Measurements from ENCODE around the gene CHI3L2. TPM values are rescaled to one million over a fixed set of nuclear protein-coding genes. Genes with fewer than 3 reads are reported as not detected.

The CHI3L2 gene
- total and polyA plus RNA-seq, 2 experiments from 2014 or later = 0.68 TPM; not detected in 1

DNA sequence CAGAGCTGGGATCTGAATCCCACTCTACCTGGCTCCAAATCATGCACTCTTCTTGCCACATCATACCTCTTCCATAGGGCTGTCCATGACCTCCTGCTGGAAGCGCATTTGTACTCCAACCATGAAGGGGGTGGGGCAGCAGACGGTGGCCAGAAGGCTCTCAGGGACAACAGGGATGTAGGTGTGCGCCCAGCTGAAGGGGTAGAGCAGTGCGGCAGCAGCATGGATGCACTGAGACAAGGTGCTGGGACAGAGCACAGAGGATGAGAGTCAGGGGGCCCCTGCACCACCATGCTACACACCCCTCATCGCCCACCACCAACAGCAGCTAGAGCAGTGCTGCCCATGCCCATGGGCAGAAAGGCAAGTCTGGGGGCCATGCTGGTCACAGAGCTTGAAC, 35.4 kb upstream of the CHI3L2 start (continued):
- TF ChIP-seq, protein P1, sequence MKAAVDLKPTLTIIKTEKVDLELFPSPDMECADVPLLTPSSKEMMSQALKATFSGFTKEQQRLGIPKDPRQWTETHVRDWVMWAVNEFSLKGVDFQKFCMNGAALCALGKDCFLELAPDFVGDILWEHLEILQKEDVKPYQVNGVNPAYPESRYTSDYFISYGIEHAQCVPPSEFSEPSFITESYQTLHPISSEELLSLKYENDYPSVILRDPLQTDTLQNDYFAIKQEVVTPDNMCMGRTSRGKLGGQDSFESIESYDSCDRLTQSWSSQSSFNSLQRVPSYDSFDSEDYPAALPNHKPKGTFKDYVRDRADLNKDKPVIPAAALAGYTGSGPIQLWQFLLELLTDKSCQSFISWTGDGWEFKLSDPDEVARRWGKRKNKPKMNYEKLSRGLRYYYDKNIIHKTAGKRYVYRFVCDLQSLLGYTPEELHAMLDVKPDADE (IDR thresholded peaks at IDR 0.05) = no peak
- no peak for TF ChIP-seq NANOG (IDR thresholded peaks at IDR 0.05; ENCODE audit: borderline replicate concordance)
- no peak for TF ChIP-seq JUNB (IDR thresholded peaks at IDR 0.05; ENCODE audit: unreplicated experiment)

DNA sequence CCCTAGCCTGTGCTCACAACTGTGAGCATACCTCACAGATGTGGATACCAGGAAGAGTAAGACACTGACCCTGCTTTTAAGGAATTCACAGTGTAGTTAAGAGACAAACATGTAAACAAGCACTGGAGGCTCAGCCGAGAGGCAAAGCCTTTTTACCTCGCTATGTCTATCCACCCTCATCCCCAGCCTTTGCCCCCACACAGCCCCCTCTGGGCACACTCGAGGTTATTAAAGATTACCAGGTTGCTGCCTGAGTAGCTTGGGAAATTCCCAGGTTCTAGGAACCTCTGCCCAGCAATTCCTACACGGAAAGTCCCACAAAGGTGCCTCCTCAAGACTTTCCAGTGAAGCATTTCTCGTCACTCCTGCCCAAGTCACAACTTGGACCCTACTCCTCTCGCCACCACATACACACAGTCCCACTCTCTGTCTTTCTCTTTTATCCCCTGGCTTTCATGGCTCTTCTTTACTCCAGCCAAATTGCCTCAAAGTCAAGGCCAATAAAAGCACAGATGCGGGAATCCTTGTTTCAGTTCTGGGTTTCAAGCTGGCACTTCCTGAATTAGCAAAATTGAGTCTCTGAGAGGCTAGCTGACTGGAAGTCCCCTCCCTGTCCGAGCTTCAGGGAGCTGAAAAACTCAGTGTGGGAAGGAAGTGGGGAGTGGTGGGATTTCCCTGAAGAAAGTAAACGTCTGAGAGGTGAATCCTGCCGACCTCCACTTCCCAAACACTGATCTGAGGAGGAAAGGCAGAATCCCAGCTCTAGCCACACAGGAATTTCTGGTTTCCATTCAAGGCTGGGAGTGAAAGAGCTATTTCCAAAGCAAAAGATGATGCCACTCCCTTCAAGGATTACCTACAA, 34.6 kb upstream of the CHI3L2 start:
- Histone ChIP-seq H3K4me2 (no peak overlapping the region), H2AFZ (no peak overlapping the region), H3K79me2 (replicated peaks; ENCODE audit: insufficient read depth) (no peaks in the 10 kb centered on the region), H3K4me3 (no peak overlapping the region), H3K27me3 (ENCODE audit: insufficient read depth) (no peaks in the 10 kb centered on the region), H3F3A (replicated peaks; ENCODE audit: low read depth) (no peaks in the 10 kb centered on the region), H3K36me3 (ENCODE audit: insufficient read depth) (no peaks in the 10 kb centered on the region; the same call in 1 of the 2 replicates), H3K27ac (ENCODE audit: low read depth) (no peak overlapping the region), H3K9me2 (ENCODE audit: insufficient read depth) (no peaks in the 10 kb centered on the region; the same call in 1 of the 2 replicates), H3K4me1 (ENCODE audit: insufficient read depth) (no peaks in the 10 kb centered on the region), H4K20me1 (replicated peaks; ENCODE audit: insufficient read depth) (no peaks in the 10 kb centered on the region)
- TF ChIP-seq, protein P2, sequence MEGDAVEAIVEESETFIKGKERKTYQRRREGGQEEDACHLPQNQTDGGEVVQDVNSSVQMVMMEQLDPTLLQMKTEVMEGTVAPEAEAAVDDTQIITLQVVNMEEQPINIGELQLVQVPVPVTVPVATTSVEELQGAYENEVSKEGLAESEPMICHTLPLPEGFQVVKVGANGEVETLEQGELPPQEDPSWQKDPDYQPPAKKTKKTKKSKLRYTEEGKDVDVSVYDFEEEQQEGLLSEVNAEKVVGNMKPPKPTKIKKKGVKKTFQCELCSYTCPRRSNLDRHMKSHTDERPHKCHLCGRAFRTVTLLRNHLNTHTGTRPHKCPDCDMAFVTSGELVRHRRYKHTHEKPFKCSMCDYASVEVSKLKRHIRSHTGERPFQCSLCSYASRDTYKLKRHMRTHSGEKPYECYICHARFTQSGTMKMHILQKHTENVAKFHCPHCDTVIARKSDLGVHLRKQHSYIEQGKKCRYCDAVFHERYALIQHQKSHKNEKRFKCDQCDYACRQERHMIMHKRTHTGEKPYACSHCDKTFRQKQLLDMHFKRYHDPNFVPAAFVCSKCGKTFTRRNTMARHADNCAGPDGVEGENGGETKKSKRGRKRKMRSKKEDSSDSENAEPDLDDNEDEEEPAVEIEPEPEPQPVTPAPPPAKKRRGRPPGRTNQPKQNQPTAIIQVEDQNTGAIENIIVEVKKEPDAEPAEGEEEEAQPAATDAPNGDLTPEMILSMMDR (conservative IDR thresholded peaks at IDR 0.05; ENCODE audit: low read depth in 2 of 2) = no peak
- Mint-ChIP-seq H3K27me3 (ENCODE audit: insufficient read depth, low read depth, poor library complexity) (peaks cover 6% of the 10 kb centered on the region), H3K27ac (peak overlapping the region; percentile 30; the same call in 1 of the 2 replicates), H3K4me1 (peaks cover 12% of the 10 kb centered on the region), H3K9me3 (no peaks in the 10 kb centered on the region), H3K36me3 (ENCODE audit: low read depth) (peaks cover 6% of the 10 kb centered on the region; the same call in 2 of the 3 replicates), H3K4me3 (no peak overlapping the region)
- DNase-seq (ENCODE audit: low spot score) (no peak), ATAC-seq (no peak)

DNA sequence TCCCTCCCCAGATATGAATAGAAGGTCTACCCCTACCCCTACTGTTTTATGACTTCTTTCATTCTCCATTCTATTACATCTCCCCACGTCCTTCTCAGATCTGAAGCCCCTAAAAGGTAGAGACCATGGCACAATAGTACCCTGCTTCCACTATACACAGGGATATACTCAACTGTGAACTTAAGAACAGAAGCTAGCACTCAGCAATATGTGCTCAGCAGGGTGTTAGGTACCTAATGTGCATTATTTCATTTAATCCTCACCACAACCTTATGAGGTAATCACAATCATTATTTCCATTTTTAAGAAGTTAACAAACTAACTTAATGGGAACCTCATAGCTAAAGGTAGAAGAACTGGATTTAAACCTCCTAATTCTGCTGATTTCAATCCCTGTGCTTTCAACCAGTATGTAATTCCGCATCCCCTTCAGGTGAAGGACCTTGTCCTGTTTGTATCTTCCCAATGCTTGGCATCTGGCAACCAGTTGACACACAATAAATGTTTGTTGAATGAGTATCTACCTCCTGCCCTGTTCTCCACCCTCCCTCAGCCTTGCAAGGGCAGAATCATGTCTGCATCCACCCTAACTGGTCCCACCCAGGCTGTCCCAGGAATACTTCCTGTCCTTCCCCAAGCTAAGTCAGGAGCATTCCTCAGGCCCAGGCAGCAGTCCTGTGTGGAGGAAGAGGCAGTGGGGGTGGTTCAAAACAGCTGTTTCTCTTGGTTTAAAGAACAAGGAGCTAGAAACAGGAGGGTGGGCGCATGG, 33.6 kb upstream of the CHI3L2 start:
- no peaks in the 10 kb centered on the region for H3K79me2 ChIP-seq (replicated peaks; ENCODE audit: insufficient read depth)
- no peaks in the 10 kb centered on the region for H3K27me3 ChIP-seq (ENCODE audit: insufficient read depth)
- H3K4me3 Mint-ChIP-seq = no peak overlapping the region
- no peaks in the 10 kb centered on the region; the same call in 1 of the 2 replicates for H3K9me2 ChIP-seq (ENCODE audit: insufficient read depth)
- H3K27me3 Mint-ChIP-seq (ENCODE audit: insufficient read depth, low read depth, poor library complexity) = peaks cover 6% of the 10 kb centered on the region
- peaks cover 12% of the 10 kb centered on the region for H3K4me1 Mint-ChIP-seq
- H2AFZ ChIP-seq = no peak overlapping the region
- H3K9me3 Mint-ChIP-seq = no peaks in the 10 kb centered on the region
- H3K4me3 ChIP-seq = no peak overlapping the region
- no peaks in the 10 kb centered on the region for H4K20me1 ChIP-seq (replicated peaks; ENCODE audit: insufficient read depth)
- no peak overlapping the region for H3K27ac Mint-ChIP-seq
- no peaks in the 10 kb centered on the region for H3K36me3 ChIP-seq (ENCODE audit: insufficient read depth)
- no peak for ATAC-seq
- DNase-seq (ENCODE audit: low spot score) = no peak
- H3K36me3 Mint-ChIP-seq (ENCODE audit: low read depth) = no peaks in the 10 kb centered on the region
- no peaks in the 10 kb centered on the region for H3K4me1 ChIP-seq (ENCODE audit: insufficient read depth)
- no peak overlapping the region for H3K27ac ChIP-seq (ENCODE audit: low read depth)
- no peaks in the 10 kb centered on the region for H3F3A ChIP-seq (replicated peaks; ENCODE audit: low read depth)
- no peak overlapping the region for H3K4me2 ChIP-seq
- TF ChIP-seq, protein P3, sequence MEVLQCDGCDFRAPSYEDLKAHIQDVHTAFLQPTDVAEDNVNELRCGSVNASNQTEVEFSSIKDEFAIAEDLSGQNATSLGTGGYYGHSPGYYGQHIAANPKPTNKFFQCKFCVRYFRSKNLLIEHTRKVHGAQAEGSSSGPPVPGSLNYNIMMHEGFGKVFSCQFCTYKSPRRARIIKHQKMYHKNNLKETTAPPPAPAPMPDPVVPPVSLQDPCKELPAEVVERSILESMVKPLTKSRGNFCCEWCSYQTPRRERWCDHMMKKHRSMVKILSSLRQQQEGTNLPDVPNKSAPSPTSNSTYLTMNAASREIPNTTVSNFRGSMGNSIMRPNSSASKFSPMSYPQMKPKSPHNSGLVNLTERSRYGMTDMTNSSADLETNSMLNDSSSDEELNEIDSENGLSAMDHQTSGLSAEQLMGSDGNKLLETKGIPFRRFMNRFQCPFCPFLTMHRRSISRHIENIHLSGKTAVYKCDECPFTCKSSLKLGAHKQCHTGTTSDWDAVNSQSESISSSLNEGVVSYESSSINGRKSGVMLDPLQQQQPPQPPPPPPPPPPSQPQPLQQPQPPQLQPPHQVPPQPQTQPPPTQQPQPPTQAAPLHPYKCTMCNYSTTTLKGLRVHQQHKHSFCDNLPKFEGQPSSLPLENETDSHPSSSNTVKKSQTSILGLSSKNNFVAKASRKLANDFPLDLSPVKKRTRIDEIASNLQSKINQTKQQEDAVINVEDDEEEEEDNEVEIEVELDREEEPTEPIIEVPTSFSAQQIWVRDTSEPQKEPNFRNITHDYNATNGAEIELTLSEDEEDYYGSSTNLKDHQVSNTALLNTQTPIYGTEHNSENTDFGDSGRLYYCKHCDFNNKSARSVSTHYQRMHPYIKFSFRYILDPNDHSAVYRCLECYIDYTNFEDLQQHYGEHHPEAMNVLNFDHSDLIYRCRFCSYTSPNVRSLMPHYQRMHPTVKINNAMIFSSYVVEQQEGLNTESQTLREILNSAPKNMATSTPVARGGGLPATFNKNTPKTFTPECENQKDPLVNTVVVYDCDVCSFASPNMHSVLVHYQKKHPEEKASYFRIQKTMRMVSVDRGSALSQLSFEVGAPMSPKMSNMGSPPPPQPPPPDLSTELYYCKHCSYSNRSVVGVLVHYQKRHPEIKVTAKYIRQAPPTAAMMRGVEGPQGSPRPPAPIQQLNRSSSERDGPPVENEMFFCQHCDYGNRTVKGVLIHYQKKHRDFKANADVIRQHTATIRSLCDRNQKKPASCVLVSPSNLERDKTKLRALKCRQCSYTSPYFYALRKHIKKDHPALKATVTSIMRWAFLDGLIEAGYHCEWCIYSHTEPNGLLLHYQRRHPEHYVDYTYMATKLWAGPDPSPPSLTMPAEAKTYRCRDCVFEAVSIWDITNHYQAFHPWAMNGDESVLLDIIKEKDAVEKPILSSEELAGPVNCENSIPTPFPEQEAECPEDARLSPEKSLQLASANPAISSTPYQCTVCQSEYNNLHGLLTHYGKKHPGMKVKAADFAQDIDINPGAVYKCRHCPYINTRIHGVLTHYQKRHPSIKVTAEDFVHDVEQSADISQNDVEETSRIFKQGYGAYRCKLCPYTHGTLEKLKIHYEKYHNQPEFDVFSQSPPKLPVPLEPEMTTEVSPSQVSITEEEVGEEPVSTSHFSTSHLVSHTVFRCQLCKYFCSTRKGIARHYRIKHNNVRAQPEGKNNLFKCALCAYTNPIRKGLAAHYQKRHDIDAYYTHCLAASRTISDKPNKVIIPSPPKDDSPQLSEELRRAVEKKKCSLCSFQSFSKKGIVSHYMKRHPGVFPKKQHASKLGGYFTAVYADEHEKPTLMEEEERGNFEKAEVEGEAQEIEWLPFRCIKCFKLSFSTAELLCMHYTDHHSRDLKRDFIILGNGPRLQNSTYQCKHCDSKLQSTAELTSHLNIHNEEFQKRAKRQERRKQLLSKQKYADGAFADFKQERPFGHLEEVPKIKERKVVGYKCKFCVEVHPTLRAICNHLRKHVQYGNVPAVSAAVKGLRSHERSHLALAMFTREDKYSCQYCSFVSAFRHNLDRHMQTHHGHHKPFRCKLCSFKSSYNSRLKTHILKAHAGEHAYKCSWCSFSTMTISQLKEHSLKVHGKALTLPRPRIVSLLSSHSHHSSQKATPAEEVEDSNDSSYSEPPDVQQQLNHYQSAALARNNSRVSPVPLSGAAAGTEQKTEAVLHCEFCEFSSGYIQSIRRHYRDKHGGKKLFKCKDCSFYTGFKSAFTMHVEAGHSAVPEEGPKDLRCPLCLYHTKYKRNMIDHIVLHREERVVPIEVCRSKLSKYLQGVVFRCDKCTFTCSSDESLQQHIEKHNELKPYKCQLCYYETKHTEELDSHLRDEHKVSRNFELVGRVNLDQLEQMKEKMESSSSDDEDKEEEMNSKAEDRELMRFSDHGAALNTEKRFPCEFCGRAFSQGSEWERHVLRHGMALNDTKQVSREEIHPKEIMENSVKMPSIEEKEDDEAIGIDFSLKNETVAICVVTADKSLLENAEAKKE (CRISPR knock-in tag; IDR thresholded peaks at IDR 0.05) = no peak
- TF ChIP-seq, protein P2 (conservative IDR thresholded peaks at IDR 0.05; ENCODE audit: low read depth in 2 of 2) = no peak

Data from GM23338 (cell line).